ENCODE measurements around the gene ANKRD11. TPM values are rescaled to one million over a fixed set of nuclear protein-coding genes. Genes with fewer than 3 reads are reported as not detected.
A peak's percentile ranks its signal among the peaks of the same experiment; 100 is the strongest.

ANKRD11 gene
- polyA plus RNA-seq, 1 experiment: 48.1 TPM

GRCh38 chr16:89315271-89315670 is 175.1 kb downstream of the ANKRD11 start:
- H3K4me3 ChIP-seq (ENCODE audit: low read depth, low read length): no peak overlapping the region
- H3K27me3 ChIP-seq (ENCODE audit: control insufficient read depth, insufficient read depth, low read length): no peaks in the 10 kb centered on the region
- H3K27ac ChIP-seq (ENCODE audit: low read depth, low read length): peak overlapping the region; percentile 52
- no peak for DNase-seq (ENCODE audit: low read depth, low spot score)
- peaks cover 13% of the 10 kb centered on the region; the same call in 1 of the 2 replicates for H3K9me3 ChIP-seq (ENCODE audit: control insufficient read depth, insufficient read depth, low read length)
- CTCF ChIA-PET: no interaction called here
- POLR2A ChIA-PET: no interaction called here
- TF ChIP-seq CTCF (IDR thresholded peaks at IDR 0.05; ENCODE audit: low read depth, low read length): no peak

GRCh38 chr16:89314854-89315253 is 175.5 kb downstream of the ANKRD11 start:
- Histone ChIP-seq H3K27ac (ENCODE audit: low read depth, low read length) (no peak overlapping the region), H3K27me3 (ENCODE audit: control insufficient read depth, insufficient read depth, low read length) (no peaks in the 10 kb centered on the region), H3K9me3 (ENCODE audit: control insufficient read depth, insufficient read depth, low read length) (peaks cover 13% of the 10 kb centered on the region; the same call in 1 of the 2 replicates), H3K4me3 (ENCODE audit: low read depth, low read length) (no peak overlapping the region)
- TF ChIP-seq CTCF (IDR thresholded peaks at IDR 0.05; ENCODE audit: low read depth, low read length): no peak
- ChIA-PET CTCF (interaction anchor here (1.8 kb wide), 1 partner anchor 25 kb away, joined by 6 read pairs; no protein-coding TSS in a partner anchor), POLR2A (no interaction called here)
- DNase-seq (ENCODE audit: low read depth, low spot score): no peak

GRCh38 chr16:89314357-89314756 is 176.0 kb downstream of the ANKRD11 start:
- CTCF ChIA-PET: interaction anchor here (1.0 to 1.8 kb wide), 2 partner anchors 19 to 25 kb away, joined by 3 to 6 read pairs; no protein-coding TSS in a partner anchor
- Histone ChIP-seq H3K27ac (ENCODE audit: low read depth, low read length) (no peak overlapping the region), H3K4me3 (ENCODE audit: low read depth, low read length) (no peak overlapping the region), H3K9me3 (ENCODE audit: control insufficient read depth, insufficient read depth, low read length) (peaks cover 18% of the 10 kb centered on the region; the same call in 1 of the 2 replicates), H3K27me3 (ENCODE audit: control insufficient read depth, insufficient read depth, low read length) (no peaks in the 10 kb centered on the region)
- TF ChIP-seq CTCF (IDR thresholded peaks at IDR 0.05; ENCODE audit: low read depth, low read length): no peak
- DNase-seq (ENCODE audit: low read depth, low spot score): no peak
- POLR2A ChIA-PET: interaction anchor here (0.9 kb wide), 1 partner anchor 175 kb away, joined by 3 read pairs; no protein-coding TSS in a partner anchor

- Histone ChIP-seq H3K27ac (ENCODE audit: low read depth, low read length) (no peak overlapping the region), H3K9me3 (ENCODE audit: control insufficient read depth, insufficient read depth, low read length) (peaks cover 18% of the 10 kb centered on the region; the same call in 1 of the 2 replicates), H3K27me3 (ENCODE audit: control insufficient read depth, insufficient read depth, low read length) (no peaks in the 10 kb centered on the region), H3K4me3 (ENCODE audit: low read depth, low read length) (no peak overlapping the region)
- ChIA-PET CTCF (interaction anchor here (1.0 to 1.8 kb wide), 2 partner anchors 20 to 24 kb away, joined by 3 to 6 read pairs; no protein-coding TSS in a partner anchor), POLR2A (interaction anchor here (0.9 kb wide), 1 partner anchor 176 kb away, joined by 3 read pairs; no protein-coding TSS in a partner anchor)
- no peak for DNase-seq (ENCODE audit: low read depth, low spot score)
- TF ChIP-seq CTCF (IDR thresholded peaks at IDR 0.05; ENCODE audit: low read depth, low read length): no peak
These were observed 176.8 kb downstream of the ANKRD11 start for GRCh38 chr16:89313583-89313982.

GRCh38 chr16:89312598-89313299 is 177.6 kb downstream of the ANKRD11 start:
- H3K9me3 ChIP-seq (ENCODE audit: control insufficient read depth, insufficient read depth, low read length): peaks cover 15% of the 10 kb centered on the region; the same call in 1 of the 2 replicates
- no peak overlapping the region for H3K27ac ChIP-seq (ENCODE audit: low read depth, low read length)
- POLR2A ChIA-PET: no interaction called here
- no peaks in the 10 kb centered on the region for H3K27me3 ChIP-seq (ENCODE audit: control insufficient read depth, insufficient read depth, low read length)
- CTCF ChIA-PET: no interaction called here
- no peak overlapping the region for H3K4me3 ChIP-seq (ENCODE audit: low read depth, low read length)
- no peak for DNase-seq (ENCODE audit: low read depth, low spot score)
- TF ChIP-seq CTCF (IDR thresholded peaks at IDR 0.05; ENCODE audit: low read depth, low read length): no peak
